Astrocyte of the cerebellum (primary cell): ENCODE results near the gene CLDN20.
"Not testable (repeated sequence)": the region's sequence is repeated elsewhere in the genome, so short reads cannot be mapped to it uniquely, and the experiment has no call there.

Experiments
- DNase-seq: peaks from one replicate; pipeline ENCODE4 v3.0.0-alpha.2; 2011; ENCODE audit warnings: low read depth
- H3K4me3 ChIP-seq: 2 replicates; pipeline ENCODE4 v1.5.1; 2011; ENCODE audit warnings: mild to moderate bottlenecking, low read depth, low read length, moderate library complexity
- in situ Hi-C: cut with HindIII; loops from 2 replicates; pipeline ENCODE4 v1.10.0; 2017; ENCODE audit warnings: low sequenced_read_pairs
- TF ChIP-seq, protein P1 (sequence below): IDR thresholded peaks from 2 replicates; pipeline ENCODE4 v1.5.1; 2012; ENCODE audit warnings: low read length, low read depth, moderate library complexity, mild to moderate bottlenecking; ENCODE audit errors: missing control alignments

CLDN20 gene

GRCh38 chr6:155263373-155264063, at the start of gene CLDN20:
Gene CLDN20, plus strand, starts transcription at chr6:155264013. Its CDS starts 11,707 bp downstream, at chr6:155275720.
- TF ChIP-seq, protein P1, sequence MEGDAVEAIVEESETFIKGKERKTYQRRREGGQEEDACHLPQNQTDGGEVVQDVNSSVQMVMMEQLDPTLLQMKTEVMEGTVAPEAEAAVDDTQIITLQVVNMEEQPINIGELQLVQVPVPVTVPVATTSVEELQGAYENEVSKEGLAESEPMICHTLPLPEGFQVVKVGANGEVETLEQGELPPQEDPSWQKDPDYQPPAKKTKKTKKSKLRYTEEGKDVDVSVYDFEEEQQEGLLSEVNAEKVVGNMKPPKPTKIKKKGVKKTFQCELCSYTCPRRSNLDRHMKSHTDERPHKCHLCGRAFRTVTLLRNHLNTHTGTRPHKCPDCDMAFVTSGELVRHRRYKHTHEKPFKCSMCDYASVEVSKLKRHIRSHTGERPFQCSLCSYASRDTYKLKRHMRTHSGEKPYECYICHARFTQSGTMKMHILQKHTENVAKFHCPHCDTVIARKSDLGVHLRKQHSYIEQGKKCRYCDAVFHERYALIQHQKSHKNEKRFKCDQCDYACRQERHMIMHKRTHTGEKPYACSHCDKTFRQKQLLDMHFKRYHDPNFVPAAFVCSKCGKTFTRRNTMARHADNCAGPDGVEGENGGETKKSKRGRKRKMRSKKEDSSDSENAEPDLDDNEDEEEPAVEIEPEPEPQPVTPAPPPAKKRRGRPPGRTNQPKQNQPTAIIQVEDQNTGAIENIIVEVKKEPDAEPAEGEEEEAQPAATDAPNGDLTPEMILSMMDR = no peak
- DNase-seq = no peak
- in situ Hi-C loops = loop anchor here (25.0 kb wide), 1 partner anchor 326 kb away; no protein-coding TSS in a partner anchor
- no peak within 1 kb of the TSS for H3K4me3 ChIP-seq

- TF ChIP-seq, protein P1 = no peak
- no peak overlapping the region for H3K4me3 ChIP-seq
- in situ Hi-C loops = no loop called here
- no peak for DNase-seq
These were observed 47.9 kb upstream of the CLDN20 start for GRCh38 chr6:155215906-155216305.

DNA sequence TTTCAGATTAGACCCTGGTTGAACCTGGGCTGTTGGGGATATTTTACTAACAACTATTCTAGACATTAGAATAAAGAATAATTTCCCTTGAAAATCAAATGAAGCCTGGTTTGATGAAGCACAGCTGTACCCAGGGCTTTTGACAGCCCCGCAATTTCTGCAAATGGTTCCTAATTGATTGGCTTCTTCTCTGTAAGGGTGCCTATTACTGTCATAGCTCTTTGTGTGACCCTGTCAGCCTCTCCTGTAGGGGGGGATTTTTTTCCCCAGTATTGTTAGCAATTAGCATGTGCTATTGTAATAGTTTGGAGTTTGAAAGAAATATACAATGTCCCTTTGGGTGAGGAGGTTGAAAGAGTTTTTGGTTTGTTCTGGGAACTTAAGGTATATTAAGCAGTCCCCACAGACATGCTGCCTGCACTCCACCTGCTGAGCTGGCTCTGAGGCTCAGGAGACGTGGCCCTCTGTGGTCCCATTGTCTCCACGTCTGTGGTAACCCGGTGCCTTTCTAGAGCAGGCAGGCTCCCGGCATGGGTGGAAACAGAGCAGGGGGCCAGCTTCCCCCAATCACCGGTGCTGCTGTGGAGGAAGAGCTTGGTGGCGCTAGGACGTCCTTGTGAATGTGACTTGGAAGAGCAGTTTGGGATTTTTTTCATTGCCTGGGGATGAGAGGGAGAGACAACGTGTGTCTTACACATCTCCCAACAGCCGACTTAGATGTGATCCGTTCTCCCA, 47.3 kb upstream of the CLDN20 start:
- TF ChIP-seq, protein P1 = no peak
- DNase-seq = no peak
- no peak overlapping the region for H3K4me3 ChIP-seq
- in situ Hi-C loops = no loop called here

DNA sequence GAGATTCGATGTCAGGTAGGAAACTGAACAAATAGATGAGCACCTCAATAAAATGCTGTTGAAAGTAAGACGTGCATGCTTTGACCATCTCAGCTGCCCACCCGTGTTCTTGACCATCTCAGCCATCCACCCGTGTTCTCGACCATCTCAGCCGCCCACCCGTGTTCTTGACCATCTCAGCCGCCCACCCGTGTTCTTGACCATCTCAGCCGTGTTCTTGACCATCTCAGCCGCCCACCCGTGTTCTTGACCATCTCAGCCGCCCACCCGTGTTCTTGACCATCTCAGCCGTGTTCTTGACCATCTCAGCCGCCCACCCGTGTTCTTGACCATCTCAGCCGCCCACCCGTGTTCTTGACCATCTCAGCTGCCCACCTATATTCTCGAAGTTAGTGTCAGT, 45.1 kb upstream of the CLDN20 start:
- H3K4me3 ChIP-seq, DNase-seq, in situ Hi-C loops: not testable (repeated sequence)

- no peak overlapping the region for H3K4me3 ChIP-seq
- in situ Hi-C loops = no loop called here
- no peak for DNase-seq
- TF ChIP-seq, protein P1 = no peak
These were observed 44.5 kb upstream of the CLDN20 start for GRCh38 chr6:155219299-155219698.

DNA sequence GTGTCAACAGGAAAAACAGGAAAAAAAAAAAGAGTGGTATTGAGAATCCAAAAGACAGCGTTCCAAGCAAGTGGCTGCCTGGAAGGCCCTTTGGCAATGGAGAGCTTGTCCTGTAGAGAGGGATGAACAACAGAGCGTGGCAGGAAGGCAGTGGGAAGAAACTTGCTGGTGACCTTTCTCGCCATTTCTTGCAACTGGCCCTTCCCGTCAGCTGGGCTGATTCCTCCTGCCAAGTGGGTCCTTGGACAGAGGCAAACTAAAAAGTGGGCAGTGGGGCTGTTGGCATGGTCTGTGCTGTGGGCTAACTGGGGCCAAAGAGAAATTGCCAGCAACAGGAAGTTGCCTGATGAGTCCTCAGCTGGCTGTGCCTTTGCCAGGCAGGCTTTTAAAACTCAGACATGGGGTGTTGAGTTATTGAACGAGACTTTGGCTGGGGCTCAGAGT, 43.9 kb upstream of the CLDN20 start:
- H3K4me3 ChIP-seq = no peak overlapping the region
- in situ Hi-C loops = no loop called here
- DNase-seq = no peak
- TF ChIP-seq, protein P1 = no peak

DNA sequence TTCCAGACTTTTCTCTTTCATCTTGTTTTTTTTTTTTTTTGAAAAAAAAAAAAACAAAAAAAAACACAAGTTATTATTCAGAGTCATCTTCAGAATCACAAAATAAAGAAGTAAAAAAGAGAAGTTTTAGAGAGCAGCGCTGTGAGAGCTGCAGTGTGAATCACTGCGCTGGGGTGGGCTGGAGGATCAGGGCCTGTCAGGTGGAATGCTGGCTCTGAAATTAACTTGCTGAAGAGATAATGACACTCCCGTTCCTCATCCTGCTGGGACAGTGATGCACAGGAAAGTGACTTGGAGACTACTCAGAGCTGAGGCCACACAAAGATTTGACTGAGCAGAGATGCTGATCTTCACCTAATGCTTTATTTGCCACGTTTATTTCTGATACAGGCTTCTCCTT, 42.7 kb upstream of the CLDN20 start:
- in situ Hi-C loops = no loop called here
- DNase-seq = no peak
- H3K4me3 ChIP-seq = no peak overlapping the region
- TF ChIP-seq, protein P1 = no peak
